K562 (cell line): ENCODE measurements around the gene TRIM45.

Experiments
- MCM2 ChIP-seq: fragments of 450-650 bp; IDR thresholded peaks from 2 replicates; pipeline ENCODE4 v1.6.1; 2017; ENCODE audit warnings: low read depth, mild to moderate bottlenecking
- TOE1 ChIP-seq, 2 experiments: fragments of 450-650 bp in 1 of 2; sonication (generic) in 1 of 2; formaldehyde crosslinking in 1 of 2; IDR thresholded peaks; 2 replicates each; pipeline versions ENCODE4 v1.7.1 to v1.8.0; 2016 to 2022; ENCODE audit warnings: borderline replicate concordance in 2 of 2, mild to moderate bottlenecking in 2 of 2, antibody characterized with exemption in 1 of 2, inconsistent platforms in 1 of 2, low read depth in 1 of 2, missing genetic modification reagents in 1 of 2, moderate library complexity in 1 of 2
- ZFX ChIP-seq: sonication (generic); formaldehyde crosslinking; IDR thresholded peaks from 2 replicates; pipeline ENCODE4 v1.8.0; 2022; ENCODE audit warnings: mild to moderate bottlenecking, missing genetic modification reagents, moderate library complexity
- ZNF274 ChIP-seq: IDR thresholded peaks from 2 replicates; pipeline ENCODE4 v1.6.1; 2011; ENCODE audit warnings: low read depth, mild to moderate bottlenecking, low read length, moderate library complexity, borderline replicate concordance
- TF ChIP-seq, protein P1 (sequence below): sonication (generic); formaldehyde crosslinking; IDR thresholded peaks from 2 replicates; pipeline ENCODE4 v1.8.1; 2022; ENCODE audit warnings: missing genetic modification reagents

DNA sequence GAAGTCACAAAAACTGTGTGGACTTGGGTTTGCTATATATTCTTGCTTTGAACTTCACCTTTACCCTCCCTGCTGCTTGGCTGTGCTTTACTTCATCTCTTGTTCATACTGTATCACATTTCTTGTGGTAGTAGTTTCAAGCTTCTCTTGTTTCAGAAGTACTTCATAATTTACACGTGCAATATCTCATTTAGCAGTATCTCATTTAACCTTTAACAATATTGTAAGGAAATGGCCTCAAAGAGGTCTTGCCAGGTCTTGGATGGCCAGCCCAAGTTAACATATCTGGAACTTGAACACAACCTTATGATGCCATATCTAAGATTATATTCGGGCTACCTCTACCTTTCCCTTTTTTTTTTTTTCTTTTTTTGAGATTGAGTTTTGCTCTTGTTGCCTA, 1.7 kb upstream of the TRIM45 start:
- TF ChIP-seq TOE1 (IDR thresholded peaks at IDR 0.05; ENCODE audit: borderline replicate concordance): no peak
- no peak for TF ChIP-seq TOE1 (CRISPR knock-in tag; IDR thresholded peaks at IDR 0.05; ENCODE audit: borderline replicate concordance, low read depth)
- TF ChIP-seq, protein P1, sequence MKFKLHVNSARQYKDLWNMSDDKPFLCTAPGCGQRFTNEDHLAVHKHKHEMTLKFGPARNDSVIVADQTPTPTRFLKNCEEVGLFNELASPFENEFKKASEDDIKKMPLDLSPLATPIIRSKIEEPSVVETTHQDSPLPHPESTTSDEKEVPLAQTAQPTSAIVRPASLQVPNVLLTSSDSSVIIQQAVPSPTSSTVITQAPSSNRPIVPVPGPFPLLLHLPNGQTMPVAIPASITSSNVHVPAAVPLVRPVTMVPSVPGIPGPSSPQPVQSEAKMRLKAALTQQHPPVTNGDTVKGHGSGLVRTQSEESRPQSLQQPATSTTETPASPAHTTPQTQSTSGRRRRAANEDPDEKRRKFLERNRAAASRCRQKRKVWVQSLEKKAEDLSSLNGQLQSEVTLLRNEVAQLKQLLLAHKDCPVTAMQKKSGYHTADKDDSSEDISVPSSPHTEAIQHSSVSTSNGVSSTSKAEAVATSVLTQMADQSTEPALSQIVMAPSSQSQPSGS (CRISPR knock-in tag): no peak
- TF ChIP-seq ZFX (CRISPR knock-in tag): no peak
- no peak for TF ChIP-seq ZNF274
- TF ChIP-seq MCM2: no peak
